Activated CD8-positive, alpha-beta memory T cell treated with anti-CD3 and anti-CD28 coated beads for 36 hours (primary cell): ENCODE results near the gene TMEM183A. TPM values are rescaled to one million over a fixed set of nuclear protein-coding genes. Genes with fewer than 3 reads are reported as not detected.

Source experiments
- CTCF ChIA-PET: fragments of 350-600 bp; sonication (Branson Sonifier 250); formaldehyde crosslinking; loops from one replicate; lab custom pipeline; 2021; ENCODE audit warnings: antibody characterized with exemption; lab: Charles Lee
- POLR2A ChIA-PET: fragments of 350-600 bp; sonication (Branson Sonifier 250); formaldehyde crosslinking; loops from one replicate; lab custom pipeline; 2021; ENCODE audit warnings: antibody characterized with exemption; lab: Charles Lee
- total RNA-seq, 2 experiments: library from RNA; stranded (reverse); gene quantifications; one replicate each; pipeline ENCODE4 v1.2.3, GENCODE V29; 2021

The TMEM183A gene
- total RNA-seq, 2 experiments from 2014 or later = 74.9 to 83.3 TPM

- ChIA-PET POLR2A (interaction anchor here (1.0 to 1.6 kb wide), 3 partner anchors 10 to 19 kb away, joined by 3 to 8 read pairs (median 7); partner anchors contain the start of gene TMEM183A), CTCF (interaction anchor here (0.9 to 1.4 kb wide), 4 partner anchors 27 to 241 kb away, joined by 3 to 5 read pairs (median 3); partner anchors contain the start of gene KLHL12)
These were observed 18.5 kb downstream of the TMEM183A start for GRCh38 chr1:203025686-203026030.

- CTCF ChIA-PET = interaction anchor here (0.9 to 1.4 kb wide), 4 partner anchors 27 to 241 kb away, joined by 3 to 5 read pairs (median 3); partner anchors contain the start of gene KLHL12
These were observed 19.0 kb downstream of the TMEM183A start, which contains the start of gene PPFIA4 for GRCh38 chr1:203026031-203026665. Gene PPFIA4 (plus strand): TSS chr1:203026491. CDS start chr1:203039009, 12,518 bp downstream.

GRCh38 chr1:203026666-203027663 lies 19.8 kb downstream of the TMEM183A start:
- POLR2A ChIA-PET = interaction anchor here (0.6 to 1.2 kb wide), 3 partner anchors 9 to 84 kb away, joined by 3 to 7 read pairs (median 4); partner anchors contain the start of gene TMEM183A
- CTCF ChIA-PET = interaction anchor here (0.7 to 1.5 kb wide), 7 partner anchors 12 to 242 kb away, joined by 3 to 6 read pairs (median 3); partner anchors contain the start of gene KLHL12

More at GRCh38 chr1:203026031-203026665, 19.0 kb downstream of the TMEM183A start, which contains the start of gene PPFIA4:
- POLR2A ChIA-PET = interaction anchor here (0.6 to 1.2 kb wide), 3 partner anchors 10 to 83 kb away, joined by 3 to 7 read pairs (median 4); partner anchors contain the start of gene TMEM183A

- CTCF ChIA-PET = interaction anchor here (0.7 to 3.4 kb wide), 5 partner anchors 11 to 240 kb away, joined by 3 to 18 read pairs (median 3); partner anchors contain the start of gene TMEM183A
- POLR2A ChIA-PET = no interaction called here
These were observed 21.1 kb downstream of the TMEM183A start for GRCh38 chr1:203028067-203028783.

GRCh38 chr1:203028784-203029553 lies 21.8 kb downstream of the TMEM183A start:
- CTCF ChIA-PET = interaction anchor here (1.1 to 3.4 kb wide), 3 partner anchors 11 to 187 kb away, joined by 3 to 18 read pairs (median 4); partner anchors contain the start of gene TMEM183A
- POLR2A ChIA-PET = no interaction called here

- POLR2A ChIA-PET = no interaction called here
- CTCF ChIA-PET = interaction anchor here (1.3 kb wide), 1 partner anchor 9 kb away, joined by 4 read pairs; no protein-coding TSS in a partner anchor
These were observed 24.3 kb downstream of the TMEM183A start for GRCh38 chr1:203031467-203031866.

- CTCF ChIA-PET = interaction anchor here (0.6 kb wide), 1 partner anchor 305 kb away, joined by 3 read pairs; no protein-coding TSS in a partner anchor
- POLR2A ChIA-PET = no interaction called here
These were observed 26.1 kb downstream of the TMEM183A start for GRCh38 chr1:203033287-203033686.

GRCh38 chr1:203033917-203034316 lies 26.7 kb downstream of the TMEM183A start:
- POLR2A ChIA-PET = no interaction called here
- CTCF ChIA-PET = interaction anchor here (0.6 kb wide), 1 partner anchor 304 kb away, joined by 3 read pairs; no protein-coding TSS in a partner anchor

- POLR2A ChIA-PET = no interaction called here
- CTCF ChIA-PET = no interaction called here
These were observed 27.4 kb downstream of the TMEM183A start for GRCh38 chr1:203034422-203035110.

GRCh38 chr1:203035111-203036000 lies 28.2 kb downstream of the TMEM183A start:
- ChIA-PET POLR2A (interaction anchor here (1.1 kb wide), 1 partner anchor 9 kb away, joined by 3 read pairs; the partner anchor contains the start of gene PPFIA4), CTCF (interaction anchor here (0.7 to 0.8 kb wide), 2 partner anchors 305 to 970 kb away, joined by 3 to 4 read pairs; no protein-coding TSS in a partner anchor)

- CTCF ChIA-PET = interaction anchor here (0.7 to 0.8 kb wide), 2 partner anchors 304 to 971 kb away, joined by 3 to 4 read pairs; no protein-coding TSS in a partner anchor
- POLR2A ChIA-PET = interaction anchor here (1.1 kb wide), 1 partner anchor 10 kb away, joined by 3 read pairs; the partner anchor contains the start of gene PPFIA4
These were observed 29.0 kb downstream of the TMEM183A start for GRCh38 chr1:203036135-203036534.

- CTCF ChIA-PET = interaction anchor here (0.7 kb wide), 1 partner anchor 972 kb away, joined by 4 read pairs; no protein-coding TSS in a partner anchor
- POLR2A ChIA-PET = no interaction called here
These were observed 29.4 kb downstream of the TMEM183A start for GRCh38 chr1:203036537-203036936.

- ChIA-PET CTCF (interaction anchor here (3.4 kb wide), 1 partner anchor 178 kb away, joined by 34 read pairs; no protein-coding TSS in a partner anchor), POLR2A (no interaction called here)
These were observed 30.5 kb downstream of the TMEM183A start for GRCh38 chr1:203037509-203038190.

GRCh38 chr1:203038217-203038741 lies 31.1 kb downstream of the TMEM183A start:
- POLR2A ChIA-PET = no interaction called here
- CTCF ChIA-PET = interaction anchor here (1.2 to 3.4 kb wide), 8 partner anchors 9 to 233 kb away, joined by 3 to 34 read pairs (median 11); no protein-coding TSS in a partner anchor
